Activated CD4-positive, alpha-beta memory T cell treated with anti-CD3 and anti-CD28 coated beads for 36 hours (primary cell): Measurements from ENCODE around the gene FGA. TPM values are rescaled to one million over a fixed set of nuclear protein-coding genes. Genes with fewer than 3 reads are reported as not detected.

Experiments used
- CTCF ChIA-PET: fragments of 350-600 bp; sonication (Branson Sonifier 250); formaldehyde crosslinking; loops from one replicate; lab custom pipeline; 2021; ENCODE audit warnings: antibody characterized with exemption, inconsistent platforms; lab: Charles Lee
- POLR2A ChIA-PET: fragments of 350-600 bp; sonication (Branson Sonifier 250); formaldehyde crosslinking; loops from one replicate; lab custom pipeline; 2021; ENCODE audit warnings: antibody characterized with exemption; lab: Charles Lee
- DNase-seq: peaks from one replicate; pipeline ENCODE4 v3.0.0-alpha.2; 2020
- H3K27ac Mint-ChIP-seq: one replicate; pipeline ENCODE4 v1.8.0; 2021; ENCODE audit warnings: mixed read lengths
- H3K27me3 Mint-ChIP-seq: one replicate; pipeline ENCODE4 v1.8.0; 2021; ENCODE audit warnings: mixed read lengths
- H3K36me3 Mint-ChIP-seq: one replicate; pipeline ENCODE4 v1.8.0; 2021; ENCODE audit warnings: mixed read lengths
- H3K4me1 Mint-ChIP-seq: one replicate; pipeline ENCODE4 v1.8.0; 2021; ENCODE audit warnings: low read depth, mixed read lengths
- H3K4me3 Mint-ChIP-seq: one replicate; pipeline ENCODE4 v1.8.0; 2021; ENCODE audit warnings: mild to moderate bottlenecking, mixed read lengths
- H3K9me3 Mint-ChIP-seq: one replicate; pipeline ENCODE4 v1.8.0; 2021; ENCODE audit warnings: mixed read lengths
- intact Hi-C: fragments of 100-400 bp; cut with micrococcal nuclease; formaldehyde crosslinking; loops from one replicate; pipeline ENCODE4 v1.15.1; 2023
- total RNA-seq, 2 experiments: library from RNA; stranded (reverse); gene quantifications; one replicate each; pipeline ENCODE4 v1.2.3, GENCODE V29; 2021

The FGA gene
- total RNA-seq, 2 experiments from 2014 or later: not detected

DNA sequence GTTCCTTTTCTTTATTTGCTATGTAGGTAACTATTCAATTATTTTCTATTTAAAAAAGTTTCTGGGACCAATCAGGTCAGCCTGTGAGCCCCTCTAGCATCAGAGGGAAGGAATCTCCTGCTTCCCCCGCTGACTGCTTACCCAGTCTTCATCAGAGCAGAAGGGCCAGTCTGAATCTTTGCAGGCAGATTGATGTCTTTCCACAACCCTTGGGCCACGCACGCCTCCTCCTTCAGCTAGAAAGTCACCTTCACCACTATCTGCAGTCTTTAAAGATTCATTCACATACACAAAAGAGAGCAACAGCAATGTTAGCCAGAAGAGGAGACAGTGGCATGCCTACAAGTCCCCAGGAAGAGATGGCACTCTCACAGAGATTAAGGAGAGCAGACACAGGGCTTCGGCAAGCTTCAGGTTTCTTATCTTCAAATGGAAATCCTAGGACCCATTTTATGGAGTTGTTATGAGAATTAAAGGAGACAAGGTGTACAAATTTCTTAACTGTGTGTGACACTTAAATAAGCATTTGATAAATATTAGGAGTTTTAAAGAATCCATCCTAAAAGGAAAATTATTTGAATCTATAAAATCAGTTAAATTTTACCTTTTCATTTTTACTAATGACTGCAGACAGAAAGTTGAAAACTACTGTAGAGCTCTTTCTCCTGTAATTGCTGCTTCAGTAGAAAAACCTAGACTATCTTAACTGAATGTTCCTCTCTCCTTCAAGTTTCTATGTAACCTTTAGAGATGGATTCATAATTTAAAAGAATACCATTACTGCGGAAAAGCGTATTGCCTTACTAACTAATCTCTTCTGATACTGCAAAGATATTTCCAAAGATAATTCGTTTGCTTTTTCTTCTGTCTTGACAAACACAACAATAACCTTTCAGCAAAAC is 995 bp downstream of the FGA start:
- Mint-ChIP-seq H3K36me3 (no peaks in the 10 kb centered on the region), H3K27ac (no peak overlapping the region), H3K9me3 (no peaks in the 10 kb centered on the region), H3K27me3 (peaks cover 12% of the 10 kb centered on the region), H3K4me1 (no peaks in the 10 kb centered on the region), H3K4me3 (no peak overlapping the region)
- ChIA-PET CTCF (no interaction called here), POLR2A (no interaction called here)
- DNase-seq: no peak
- intact Hi-C loops: no loop called here

DNA sequence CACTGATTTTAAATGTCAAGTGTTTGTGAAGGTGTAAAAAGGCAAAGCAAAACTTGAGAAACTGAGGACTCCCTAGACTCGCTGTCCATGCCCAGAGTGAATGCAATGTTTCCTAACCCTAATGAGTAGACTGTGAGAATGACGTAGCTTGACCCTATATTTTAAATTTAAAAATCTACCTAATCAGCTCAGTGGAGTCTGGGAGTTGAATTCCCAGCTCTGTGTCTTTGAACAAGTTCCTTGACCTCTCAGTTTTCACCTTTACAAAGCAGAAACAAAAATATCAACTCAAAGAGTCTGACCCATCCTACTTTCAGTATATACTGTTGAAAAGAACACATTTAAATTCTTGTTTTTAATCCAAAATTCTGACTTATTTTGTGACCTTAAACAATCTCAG is 2.3 kb downstream of the FGA start:
- ChIA-PET POLR2A (no interaction called here), CTCF (no interaction called here)
- no peak overlapping the region for H3K27ac Mint-ChIP-seq
- no peaks in the 10 kb centered on the region for H3K9me3 Mint-ChIP-seq
- intact Hi-C loops: no loop called here
- no peak overlapping the region for H3K4me3 Mint-ChIP-seq
- no peak for DNase-seq
- peaks cover 10% of the 10 kb centered on the region for H3K27me3 Mint-ChIP-seq
- H3K36me3 Mint-ChIP-seq: no peaks in the 10 kb centered on the region
- H3K4me1 Mint-ChIP-seq: no peaks in the 10 kb centered on the region

GRCh38 chr4:154586296-154587033 is 4.1 kb downstream of the FGA start:
- ChIA-PET CTCF (no interaction called here), POLR2A (no interaction called here)
- Mint-ChIP-seq H3K4me1 (no peaks in the 10 kb centered on the region), H3K36me3 (no peaks in the 10 kb centered on the region), H3K4me3 (no peak overlapping the region), H3K9me3 (no peaks in the 10 kb centered on the region), H3K27ac (no peak overlapping the region), H3K27me3 (peaks cover 10% of the 10 kb centered on the region)
- intact Hi-C loops: no loop called here
- no peak for DNase-seq

- Mint-ChIP-seq H3K36me3 (no peaks in the 10 kb centered on the region), H3K27ac (no peak overlapping the region), H3K9me3 (no peaks in the 10 kb centered on the region), H3K4me3 (no peak overlapping the region), H3K4me1 (no peaks in the 10 kb centered on the region), H3K27me3 (peaks cover 7% of the 10 kb centered on the region)
- no peak for DNase-seq
- intact Hi-C loops: no loop called here
- CTCF ChIA-PET: interaction anchor here (0.6 kb wide), 1 partner anchor 37 kb away, joined by 3 read pairs; no protein-coding TSS in a partner anchor
- POLR2A ChIA-PET: no interaction called here
These were observed 5.0 kb downstream of the FGA start for GRCh38 chr4:154585369-154586018.

DNA sequence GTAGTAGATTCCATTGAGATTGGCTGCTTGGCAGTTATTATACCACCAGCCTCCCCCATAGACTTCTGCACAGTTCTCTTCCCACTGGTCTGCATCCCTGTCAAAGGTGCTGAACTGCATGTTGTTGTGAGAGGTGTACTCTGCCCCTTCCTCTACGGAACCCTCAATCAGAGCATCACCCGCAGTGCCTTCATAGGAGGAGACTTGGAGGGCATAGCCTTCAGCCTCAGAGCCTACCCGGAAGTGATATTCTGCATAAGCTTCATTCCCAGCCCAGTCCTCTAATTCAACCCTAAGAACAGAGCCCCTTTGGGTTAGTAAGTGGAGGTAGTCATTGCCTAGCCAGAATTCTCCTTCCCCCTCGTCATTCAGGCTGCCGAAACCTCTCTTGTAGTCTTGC is 6.3 kb downstream of the FGA start:
- no peak for DNase-seq
- CTCF ChIA-PET: no interaction called here
- H3K4me3 Mint-ChIP-seq: no peak overlapping the region
- no peak overlapping the region for H3K27ac Mint-ChIP-seq
- peaks cover 7% of the 10 kb centered on the region for H3K27me3 Mint-ChIP-seq
- no peaks in the 10 kb centered on the region for H3K4me1 Mint-ChIP-seq
- H3K36me3 Mint-ChIP-seq: no peaks in the 10 kb centered on the region
- intact Hi-C loops: no loop called here
- H3K9me3 Mint-ChIP-seq: no peaks in the 10 kb centered on the region
- POLR2A ChIA-PET: no interaction called here

- Mint-ChIP-seq H3K4me3 (no peak overlapping the region), H3K36me3 (no peaks in the 10 kb centered on the region), H3K4me1 (no peaks in the 10 kb centered on the region), H3K27me3 (peaks cover 7% of the 10 kb centered on the region), H3K9me3 (no peaks in the 10 kb centered on the region), H3K27ac (no peak overlapping the region)
- intact Hi-C loops: no loop called here
- CTCF ChIA-PET: no interaction called here
- POLR2A ChIA-PET: no interaction called here
- DNase-seq: no peak
These were observed 6.9 kb downstream of the FGA start for GRCh38 chr4:154583677-154584076.

DNA sequence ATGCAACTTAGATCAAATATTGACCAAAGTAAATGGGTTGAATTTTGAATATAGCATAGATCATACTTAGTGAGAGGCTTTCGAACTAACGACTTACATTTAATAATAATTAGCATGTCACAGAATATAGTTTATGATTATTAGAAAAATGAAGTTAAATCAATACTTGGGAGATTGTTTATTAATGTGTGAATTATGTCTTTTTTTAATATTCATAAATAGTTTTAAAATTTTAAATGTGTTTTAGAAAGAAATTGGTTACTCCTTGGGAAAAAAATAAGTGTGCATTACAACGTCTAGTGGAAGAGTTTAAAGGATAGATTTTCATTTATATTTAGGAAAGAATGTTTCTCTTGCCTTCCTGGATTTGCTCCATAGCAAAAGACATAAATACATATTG is 7.3 kb downstream of the FGA start:
- ChIA-PET POLR2A (no interaction called here), CTCF (no interaction called here)
- no peaks in the 10 kb centered on the region for H3K9me3 Mint-ChIP-seq
- intact Hi-C loops: no loop called here
- no peak overlapping the region for H3K27ac Mint-ChIP-seq
- H3K36me3 Mint-ChIP-seq: no peaks in the 10 kb centered on the region
- H3K27me3 Mint-ChIP-seq: peaks cover 7% of the 10 kb centered on the region
- no peaks in the 10 kb centered on the region for H3K4me1 Mint-ChIP-seq
- H3K4me3 Mint-ChIP-seq: no peak overlapping the region
- no peak for DNase-seq

- CTCF ChIA-PET: no interaction called here
- Mint-ChIP-seq H3K27ac (no peak overlapping the region), H3K9me3 (no peaks in the 10 kb centered on the region), H3K4me3 (no peak overlapping the region), H3K36me3 (no peaks in the 10 kb centered on the region), H3K27me3 (peaks cover 7% of the 10 kb centered on the region), H3K4me1 (no peaks in the 10 kb centered on the region)
- intact Hi-C loops: no loop called here
- no peak for DNase-seq
- POLR2A ChIA-PET: no interaction called here
These were observed 7.8 kb downstream of the FGA start for GRCh38 chr4:154582723-154583122.

DNA sequence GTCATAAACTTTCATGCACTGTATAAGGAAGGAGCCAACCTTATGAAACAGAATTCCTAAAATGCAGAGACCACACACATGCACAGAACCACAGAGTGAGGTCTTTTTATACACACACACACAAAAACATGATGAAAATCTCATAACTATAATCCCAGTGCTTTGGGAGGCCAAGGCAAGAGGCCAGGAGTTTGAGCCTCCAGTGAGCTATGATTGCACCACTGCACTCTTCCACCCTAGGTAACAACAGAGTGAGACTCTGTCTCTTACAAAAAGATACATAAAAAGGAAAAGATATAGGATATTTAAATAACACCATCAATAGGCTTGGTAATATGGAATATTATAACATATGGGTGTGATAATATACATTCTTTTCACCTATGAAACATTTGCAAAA is 10.6 kb downstream of the FGA start:
- Mint-ChIP-seq H3K27me3 (peaks cover 9% of the 10 kb centered on the region), H3K4me3 (no peak overlapping the region), H3K27ac (no peak overlapping the region), H3K9me3 (no peaks in the 10 kb centered on the region), H3K36me3 (no peaks in the 10 kb centered on the region), H3K4me1 (no peaks in the 10 kb centered on the region)
- CTCF ChIA-PET: no interaction called here
- intact Hi-C loops: no loop called here
- POLR2A ChIA-PET: no interaction called here
- DNase-seq: no peak

- POLR2A ChIA-PET: no interaction called here
- intact Hi-C loops: no loop called here
- Mint-ChIP-seq H3K4me3 (no peak overlapping the region), H3K4me1 (no peaks in the 10 kb centered on the region), H3K36me3 (no peaks in the 10 kb centered on the region), H3K9me3 (no peaks in the 10 kb centered on the region), H3K27ac (no peak overlapping the region), H3K27me3 (peaks cover 11% of the 10 kb centered on the region)
- CTCF ChIA-PET: no interaction called here
- DNase-seq: no peak
These were observed 11.6 kb downstream of the FGA start for GRCh38 chr4:154578919-154579318.

GRCh38 chr4:154577324-154577723 is 13.2 kb downstream of the FGA start:
- Mint-ChIP-seq H3K4me1 (no peaks in the 10 kb centered on the region), H3K27me3 (peaks cover 11% of the 10 kb centered on the region), H3K27ac (no peak overlapping the region), H3K4me3 (no peak overlapping the region), H3K36me3 (no peaks in the 10 kb centered on the region), H3K9me3 (no peaks in the 10 kb centered on the region)
- DNase-seq: no peak
- CTCF ChIA-PET: interaction anchor here (0.7 kb wide), 1 partner anchor 61 kb away, joined by 3 read pairs; no protein-coding TSS in a partner anchor
- intact Hi-C loops: no loop called here
- POLR2A ChIA-PET: no interaction called here

DNA sequence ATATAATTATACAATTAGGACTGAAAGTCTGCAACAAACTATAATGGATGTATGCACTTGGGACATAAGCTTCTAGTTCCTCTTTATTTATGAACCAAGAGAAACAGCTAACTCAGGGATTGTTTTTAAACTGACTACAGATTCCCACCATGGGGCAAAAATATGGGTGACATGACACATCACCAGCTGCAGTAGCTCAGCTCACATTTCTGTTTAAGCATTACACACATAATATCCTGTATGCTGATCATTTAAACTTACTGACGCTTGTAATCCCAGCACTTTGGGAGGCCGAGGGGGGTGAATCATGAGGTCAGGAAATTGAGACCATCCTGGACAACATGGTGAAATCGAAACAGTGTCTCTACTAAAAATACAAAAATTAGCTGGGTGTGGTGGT is 16.2 kb downstream of the FGA start:
- no peak overlapping the region for H3K27ac Mint-ChIP-seq
- DNase-seq: no peak
- ChIA-PET POLR2A (no interaction called here), CTCF (no interaction called here)
- no peaks in the 10 kb centered on the region for H3K4me1 Mint-ChIP-seq
- H3K9me3 Mint-ChIP-seq: no peaks in the 10 kb centered on the region
- intact Hi-C loops: no loop called here
- no peaks in the 10 kb centered on the region for H3K36me3 Mint-ChIP-seq
- H3K27me3 Mint-ChIP-seq: peaks cover 12% of the 10 kb centered on the region
- H3K4me3 Mint-ChIP-seq: no peak overlapping the region
